GM12878 (cell line): Measurements from ENCODE around the gene NOC2L. TPM values are rescaled to one million over a fixed set of nuclear protein-coding genes. Genes with fewer than 3 reads are reported as not detected.

ENCODE experiments used
- CHD4 ChIP-seq: fragments of 200-600 bp; sonication (generic); IDR thresholded peaks from 2 replicates; pipeline ENCODE4 v1.6.1; 2016; ENCODE audit warnings: mild to moderate bottlenecking
- FOXK2 ChIP-seq: fragments of 450-650 bp; IDR thresholded peaks from 2 replicates; pipeline ENCODE4 v1.6.1; 2017; ENCODE audit warnings: mild to moderate bottlenecking, moderate library complexity
- IKZF1 ChIP-seq: fragments of 450-650 bp; conservative IDR thresholded peaks from 2 replicates; pipeline ENCODE4 v1.6.1; 2017; ENCODE audit warnings: antibody characterized with exemption, mild to moderate bottlenecking
- KAT2A ChIP-seq: conservative IDR thresholded peaks from 2 replicates; pipeline ENCODE4 v1.6.1; 2011; ENCODE audit warnings: low read depth, low read length; ENCODE audit not compliant: control insufficient read depth
- KLF5 ChIP-seq: fragments of 450-650 bp; IDR thresholded peaks from 2 replicates; pipeline ENCODE4 v1.6.1; 2014; ENCODE audit warnings: mild to moderate bottlenecking; ENCODE audit not compliant: partially characterized antibody
- MXI1 ChIP-seq: fragments of 150-350 bp; IDR thresholded peaks from 2 replicates; pipeline ENCODE4 v1.6.1; 2011; ENCODE audit warnings: low read depth, mild to moderate bottlenecking, inconsistent platforms, low read length, improper control_type of control experiment
- RB1 ChIP-seq: fragments of 450-650 bp; formaldehyde crosslinking; IDR thresholded peaks from 2 replicates; pipeline ENCODE4 v1.6.1; 2017; ENCODE audit warnings: mild to moderate bottlenecking, borderline replicate concordance
- RBBP5 ChIP-seq: fragments of 200-600 bp; sonication (generic); conservative IDR thresholded peaks from 2 replicates; pipeline ENCODE4 v1.6.1; 2016
- SMARCA5 ChIP-seq: fragments of 450-650 bp; IDR thresholded peaks from 2 replicates; pipeline ENCODE4 v1.6.1; 2017; ENCODE audit warnings: mild to moderate bottlenecking
- ZNF622 ChIP-seq: fragments of 450-650 bp; IDR thresholded peaks from 2 replicates; pipeline ENCODE4 v1.6.1; 2017; ENCODE audit warnings: mild to moderate bottlenecking, inconsistent platforms
- ZSCAN29 ChIP-seq: fragments of 450-650 bp; IDR thresholded peaks from 2 replicates; pipeline ENCODE4 v1.6.1; 2017; ENCODE audit warnings: mild to moderate bottlenecking, moderate library complexity
- polyA plus RNA-seq, 11 experiments: library from polyadenylated mRNA; depleted of rRNA in 4 of 11; unstranded in 6 of 11; stranded (reverse) in 5 of 11; fragments of >200 nt; fragmentation: Nextera tagmentation in 4 of 11; fragmentation: Illumina TruSeq in 1 of 11; extraction: Ambion mirVana in 4 of 11; extraction: Trizol in 1 of 11; gene quantifications; 1 replicate in 1 of 11; 2 replicates in 10 of 11; pipeline versions ENCODE4 v1.2.1 to v1.2.3, GENCODE V29; 2011 to 2016; ENCODE audit warnings: inconsistent platforms in 2 of 11, missing spikeins in 2 of 11, low read depth in 1 of 11
- total RNA-seq, 4 experiments: library from RNA; depleted of rRNA in 3 of 4; stranded (reverse); fragments of >200 nt in 3 of 4; fragmentation: Illumina TruSeq in 1 of 4; extraction: Trizol in 1 of 4; gene quantifications; 2 replicates each; pipeline versions ENCODE4 v1.2.1 to v1.2.3, GENCODE V29; 2013 to 2021
- TF ChIP-seq, protein P1 (sequence below): IDR thresholded peaks from 2 replicates; pipeline ENCODE4 v1.6.1; 2012; ENCODE audit warnings: improper control_type of control experiment, low read depth, low read length; ENCODE audit not compliant: insufficient replicate concordance
- TF ChIP-seq, protein P2 (sequence below): fragments of 450-650 bp; IDR thresholded peaks from 2 replicates; pipeline ENCODE4 v1.6.1; 2017; ENCODE audit warnings: mild to moderate bottlenecking, moderate library complexity
- TF ChIP-seq, protein P3 (sequence below): fragments of 450-650 bp; IDR thresholded peaks from 2 replicates; pipeline ENCODE4 v1.6.1; 2018; ENCODE audit warnings: borderline replicate concordance, mild to moderate bottlenecking; ENCODE audit not compliant: partially characterized antibody
- TF ChIP-seq, protein P4 (sequence below): fragments of 450-650 bp; formaldehyde crosslinking; IDR thresholded peaks from 2 replicates; pipeline ENCODE4 v1.5.0; 2022; ENCODE audit warnings: mild to moderate bottlenecking, missing genetic modification characterization

The NOC2L gene
- total and polyA plus RNA-seq, 10 of the 15 experiments (the other 5 are each of a cell fraction or from before 2014, with no cell fraction given) = 1.3 to 171 (median 64.3) TPM

DNA sequence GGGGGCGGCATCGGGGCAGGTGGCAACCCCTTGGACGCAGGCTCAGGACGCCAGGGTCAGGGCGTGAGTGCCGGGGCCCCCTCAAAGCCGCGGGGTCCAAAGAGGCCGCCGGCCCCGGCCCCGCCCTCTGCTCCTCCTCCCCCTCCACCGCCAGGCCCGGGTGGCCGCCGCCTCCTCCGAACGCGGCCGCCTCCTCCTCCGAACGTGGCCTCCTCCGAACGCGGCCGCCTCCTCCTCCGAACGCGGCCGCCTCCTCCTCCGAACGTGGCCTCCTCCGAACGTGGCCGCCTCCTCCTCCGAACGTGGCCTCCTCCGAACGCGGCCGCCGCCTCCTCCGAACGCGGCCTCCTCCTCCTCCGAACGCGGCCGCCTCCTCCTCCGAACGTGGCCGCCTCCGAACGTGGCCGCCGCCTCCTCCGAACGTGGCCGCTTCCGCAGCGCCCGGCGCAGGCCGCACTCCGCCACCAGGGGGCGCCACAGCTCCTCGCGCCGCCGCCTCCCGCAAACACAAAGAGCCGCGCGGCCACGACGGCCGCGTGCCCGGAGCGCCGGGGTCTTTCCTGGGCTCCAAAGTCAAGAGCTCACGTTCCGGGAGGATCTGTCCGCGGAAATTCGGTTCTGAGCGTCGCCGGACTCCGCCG is 54.6 kb downstream of the NOC2L start (continued):
- TF ChIP-seq, protein P1, sequence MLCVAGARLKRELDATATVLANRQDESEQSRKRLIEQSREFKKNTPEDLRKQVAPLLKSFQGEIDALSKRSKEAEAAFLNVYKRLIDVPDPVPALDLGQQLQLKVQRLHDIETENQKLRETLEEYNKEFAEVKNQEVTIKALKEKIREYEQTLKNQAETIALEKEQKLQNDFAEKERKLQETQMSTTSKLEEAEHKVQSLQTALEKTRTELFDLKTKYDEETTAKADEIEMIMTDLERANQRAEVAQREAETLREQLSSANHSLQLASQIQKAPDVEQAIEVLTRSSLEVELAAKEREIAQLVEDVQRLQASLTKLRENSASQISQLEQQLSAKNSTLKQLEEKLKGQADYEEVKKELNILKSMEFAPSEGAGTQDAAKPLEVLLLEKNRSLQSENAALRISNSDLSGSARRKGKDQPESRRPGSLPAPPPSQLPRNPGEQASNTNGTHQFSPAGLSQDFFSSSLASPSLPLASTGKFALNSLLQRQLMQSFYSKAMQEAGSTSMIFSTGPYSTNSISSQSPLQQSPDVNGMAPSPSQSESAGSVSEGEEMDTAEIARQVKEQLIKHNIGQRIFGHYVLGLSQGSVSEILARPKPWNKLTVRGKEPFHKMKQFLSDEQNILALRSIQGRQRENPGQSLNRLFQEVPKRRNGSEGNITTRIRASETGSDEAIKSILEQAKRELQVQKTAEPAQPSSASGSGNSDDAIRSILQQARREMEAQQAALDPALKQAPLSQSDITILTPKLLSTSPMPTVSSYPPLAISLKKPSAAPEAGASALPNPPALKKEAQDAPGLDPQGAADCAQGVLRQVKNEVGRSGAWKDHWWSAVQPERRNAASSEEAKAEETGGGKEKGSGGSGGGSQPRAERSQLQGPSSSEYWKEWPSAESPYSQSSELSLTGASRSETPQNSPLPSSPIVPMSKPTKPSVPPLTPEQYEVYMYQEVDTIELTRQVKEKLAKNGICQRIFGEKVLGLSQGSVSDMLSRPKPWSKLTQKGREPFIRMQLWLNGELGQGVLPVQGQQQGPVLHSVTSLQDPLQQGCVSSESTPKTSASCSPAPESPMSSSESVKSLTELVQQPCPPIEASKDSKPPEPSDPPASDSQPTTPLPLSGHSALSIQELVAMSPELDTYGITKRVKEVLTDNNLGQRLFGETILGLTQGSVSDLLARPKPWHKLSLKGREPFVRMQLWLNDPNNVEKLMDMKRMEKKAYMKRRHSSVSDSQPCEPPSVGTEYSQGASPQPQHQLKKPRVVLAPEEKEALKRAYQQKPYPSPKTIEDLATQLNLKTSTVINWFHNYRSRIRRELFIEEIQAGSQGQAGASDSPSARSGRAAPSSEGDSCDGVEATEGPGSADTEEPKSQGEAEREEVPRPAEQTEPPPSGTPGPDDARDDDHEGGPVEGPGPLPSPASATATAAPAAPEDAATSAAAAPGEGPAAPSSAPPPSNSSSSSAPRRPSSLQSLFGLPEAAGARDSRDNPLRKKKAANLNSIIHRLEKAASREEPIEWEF = no peak
- TF ChIP-seq CHD4 (no peak), MXI1 (0 out of 2 replicates have a peak, but pooled peaks have one; percentile 27), ZSCAN29 (no peak), FOXK2 (no peak), SMARCA5 (peak; percentile 96), KLF5 (peak; percentile 35), RBBP5 (no peak), KAT2A (no peak), IKZF1 (peak; percentile 31; the same call in 1 of the 2 replicates), RB1 (peak; percentile 64; the same call in 1 of the 2 replicates), ZNF622 (no peak)
- TF ChIP-seq, protein P2, sequence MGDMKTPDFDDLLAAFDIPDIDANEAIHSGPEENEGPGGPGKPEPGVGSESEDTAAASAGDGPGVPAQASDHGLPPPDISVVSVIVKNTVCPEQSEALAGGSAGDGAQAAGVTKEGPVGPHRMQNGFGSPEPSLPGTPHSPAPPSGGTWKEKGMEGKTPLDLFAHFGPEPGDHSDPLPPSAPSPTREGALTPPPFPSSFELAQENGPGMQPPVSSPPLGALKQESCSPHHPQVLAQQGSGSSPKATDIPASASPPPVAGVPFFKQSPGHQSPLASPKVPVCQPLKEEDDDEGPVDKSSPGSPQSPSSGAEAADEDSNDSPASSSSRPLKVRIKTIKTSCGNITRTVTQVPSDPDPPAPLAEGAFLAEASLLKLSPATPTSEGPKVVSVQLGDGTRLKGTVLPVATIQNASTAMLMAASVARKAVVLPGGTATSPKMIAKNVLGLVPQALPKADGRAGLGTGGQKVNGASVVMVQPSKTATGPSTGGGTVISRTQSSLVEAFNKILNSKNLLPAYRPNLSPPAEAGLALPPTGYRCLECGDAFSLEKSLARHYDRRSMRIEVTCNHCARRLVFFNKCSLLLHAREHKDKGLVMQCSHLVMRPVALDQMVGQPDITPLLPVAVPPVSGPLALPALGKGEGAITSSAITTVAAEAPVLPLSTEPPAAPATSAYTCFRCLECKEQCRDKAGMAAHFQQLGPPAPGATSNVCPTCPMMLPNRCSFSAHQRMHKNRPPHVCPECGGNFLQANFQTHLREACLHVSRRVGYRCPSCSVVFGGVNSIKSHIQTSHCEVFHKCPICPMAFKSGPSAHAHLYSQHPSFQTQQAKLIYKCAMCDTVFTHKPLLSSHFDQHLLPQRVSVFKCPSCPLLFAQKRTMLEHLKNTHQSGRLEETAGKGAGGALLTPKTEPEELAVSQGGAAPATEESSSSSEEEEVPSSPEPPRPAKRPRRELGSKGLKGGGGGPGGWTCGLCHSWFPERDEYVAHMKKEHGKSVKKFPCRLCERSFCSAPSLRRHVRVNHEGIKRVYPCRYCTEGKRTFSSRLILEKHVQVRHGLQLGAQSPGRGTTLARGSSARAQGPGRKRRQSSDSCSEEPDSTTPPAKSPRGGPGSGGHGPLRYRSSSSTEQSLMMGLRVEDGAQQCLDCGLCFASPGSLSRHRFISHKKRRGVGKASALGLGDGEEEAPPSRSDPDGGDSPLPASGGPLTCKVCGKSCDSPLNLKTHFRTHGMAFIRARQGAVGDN = peak; percentile 81
- TF ChIP-seq, protein P3, sequence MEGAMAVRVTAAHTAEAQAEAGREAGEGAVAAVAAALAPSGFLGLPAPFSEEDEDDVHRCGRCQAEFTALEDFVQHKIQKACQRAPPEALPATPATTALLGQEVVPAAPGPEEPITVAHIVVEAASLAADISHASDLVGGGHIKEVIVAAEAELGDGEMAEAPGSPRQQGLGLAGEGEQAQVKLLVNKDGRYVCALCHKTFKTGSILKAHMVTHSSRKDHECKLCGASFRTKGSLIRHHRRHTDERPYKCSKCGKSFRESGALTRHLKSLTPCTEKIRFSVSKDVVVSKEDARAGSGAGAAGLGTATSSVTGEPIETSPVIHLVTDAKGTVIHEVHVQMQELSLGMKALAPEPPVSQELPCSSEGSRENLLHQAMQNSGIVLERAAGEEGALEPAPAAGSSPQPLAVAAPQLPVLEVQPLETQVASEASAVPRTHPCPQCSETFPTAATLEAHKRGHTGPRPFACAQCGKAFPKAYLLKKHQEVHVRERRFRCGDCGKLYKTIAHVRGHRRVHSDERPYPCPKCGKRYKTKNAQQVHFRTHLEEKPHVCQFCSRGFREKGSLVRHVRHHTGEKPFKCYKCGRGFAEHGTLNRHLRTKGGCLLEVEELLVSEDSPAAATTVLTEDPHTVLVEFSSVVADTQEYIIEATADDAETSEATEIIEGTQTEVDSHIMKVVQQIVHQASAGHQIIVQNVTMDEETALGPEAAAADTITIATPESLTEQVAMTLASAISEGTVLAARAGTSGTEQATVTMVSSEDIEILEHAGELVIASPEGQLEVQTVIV = no peak
- TF ChIP-seq, protein P4, sequence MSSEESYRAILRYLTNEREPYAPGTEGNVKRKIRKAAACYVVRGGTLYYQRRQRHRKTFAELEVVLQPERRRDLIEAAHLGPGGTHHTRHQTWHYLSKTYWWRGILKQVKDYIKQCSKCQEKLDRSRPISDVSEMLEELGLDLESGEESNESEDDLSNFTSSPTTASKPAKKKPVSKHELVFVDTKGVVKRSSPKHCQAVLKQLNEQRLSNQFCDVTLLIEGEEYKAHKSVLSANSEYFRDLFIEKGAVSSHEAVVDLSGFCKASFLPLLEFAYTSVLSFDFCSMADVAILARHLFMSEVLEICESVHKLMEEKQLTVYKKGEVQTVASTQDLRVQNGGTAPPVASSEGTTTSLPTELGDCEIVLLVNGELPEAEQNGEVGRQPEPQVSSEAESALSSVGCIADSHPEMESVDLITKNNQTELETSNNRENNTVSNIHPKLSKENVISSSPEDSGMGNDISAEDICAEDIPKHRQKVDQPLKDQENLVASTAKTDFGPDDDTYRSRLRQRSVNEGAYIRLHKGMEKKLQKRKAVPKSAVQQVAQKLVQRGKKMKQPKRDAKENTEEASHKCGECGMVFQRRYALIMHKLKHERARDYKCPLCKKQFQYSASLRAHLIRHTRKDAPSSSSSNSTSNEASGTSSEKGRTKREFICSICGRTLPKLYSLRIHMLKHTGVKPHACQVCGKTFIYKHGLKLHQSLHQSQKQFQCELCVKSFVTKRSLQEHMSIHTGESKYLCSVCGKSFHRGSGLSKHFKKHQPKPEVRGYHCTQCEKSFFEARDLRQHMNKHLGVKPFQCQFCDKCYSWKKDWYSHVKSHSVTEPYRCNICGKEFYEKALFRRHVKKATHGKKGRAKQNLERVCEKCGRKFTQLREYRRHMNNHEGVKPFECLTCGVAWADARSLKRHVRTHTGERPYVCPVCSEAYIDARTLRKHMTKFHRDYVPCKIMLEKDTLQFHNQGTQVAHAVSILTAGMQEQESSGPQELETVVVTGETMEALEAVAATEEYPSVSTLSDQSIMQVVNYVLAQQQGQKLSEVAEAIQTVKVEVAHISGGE (CRISPR knock-in tag) = no peak
